Measurements from ENCODE around the gene HMGCLL1.

DNA sequence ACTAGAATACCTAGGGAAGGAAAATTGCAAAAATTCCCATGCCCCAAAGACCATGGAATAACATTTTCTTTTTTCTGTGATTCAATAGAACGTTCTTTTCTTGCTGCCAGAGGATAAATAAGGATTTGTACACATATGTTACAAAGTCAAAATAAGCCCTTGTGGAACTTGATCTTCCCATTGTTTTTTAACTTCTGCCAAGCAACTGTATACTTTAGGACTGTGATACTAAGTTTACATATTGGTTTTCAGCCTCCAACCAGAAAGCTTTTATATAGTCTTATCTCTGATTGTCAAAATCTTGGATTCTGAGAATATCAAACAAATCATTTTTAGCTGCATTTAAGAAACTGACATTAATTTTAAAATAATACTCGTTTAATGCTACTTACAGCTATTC is 84.6 kb downstream of the HMGCLL1 start:
- TF ChIP-seq CTCF (IDR thresholded peaks at IDR 0.05; ENCODE audit: extremely low read depth in 1 of 2, insufficient read depth in 1 of 2, low read depth in 1 of 2, low read length in 2 of 2) (no peak), EZH2 (IDR thresholded peaks at IDR 0.05; ENCODE audit: borderline replicate concordance, low read depth, low read length, severe bottlenecking) (no peak), MYC (IDR thresholded peaks at IDR 0.05; ENCODE audit: low read depth, low read length) (no peak), POLR2AphosphoS5 (IDR thresholded peaks at IDR 0.05; ENCODE audit: insufficient read depth, low read depth, low read length) (no peak), POLR2A (IDR thresholded peaks at IDR 0.05; ENCODE audit: low read depth, low read length) (no peak), MAX (IDR thresholded peaks at IDR 0.05; ENCODE audit: insufficient read depth, insufficient read length) (no peak), FOS (IDR thresholded peaks at IDR 0.05; ENCODE audit: borderline replicate concordance, insufficient read depth, low read length) (no peak), JUN (IDR thresholded peaks at IDR 0.05; ENCODE audit: borderline replicate concordance, insufficient read depth, insufficient read length, low read depth) (no peak)
